A549 (cell line): ENCODE data around the gene RSPH6A. TPM values are rescaled to one million over a fixed set of nuclear protein-coding genes. Genes with fewer than 3 reads are reported as not detected.

ENCODE experiments used
- ATAC-seq, 2 experiments: fragments of 200-7000 bp in 1 of 2; fragments of >200 bp in 1 of 2; cut with Nextera tagmentation in 1 of 2; cut with Tn5 transposase in 1 of 2; 3 replicates each; pipeline versions ENCODE4 v1.8.0 to v1.9.1; 2018 to 2020; ENCODE audit warnings: mild to moderate bottlenecking in 1 of 2, moderate library complexity in 1 of 2
- CTCF ChIA-PET: fragments of 300-600 bp; sonication (Branson Sonifier 250); formaldehyde crosslinking; extraction: SDS; loops from one replicate; lab custom pipeline; 2021; ENCODE audit warnings: antibody characterized with exemption, inconsistent platforms; lab: Yijun Ruan, JAX
- POLR2A ChIA-PET: fragments of 350-600 bp; formaldehyde crosslinking; extraction: SDS; loops from one replicate; lab custom pipeline; 2021; ENCODE audit warnings: antibody characterized with exemption, inconsistent platforms; lab: Yijun Ruan, JAX
- DNase-seq, 2 experiments: peaks; one replicate each; pipeline versions ENCODE4 v3.0.0 to v3.0.0-alpha.2; 2011 to 2016; ENCODE audit warnings: low read depth in 1 of 2, low spot score in 1 of 2
- FAIRE-seq: peaks from 2 replicates; lab custom pipeline; 2011; peaks lifted over from hg19 to GRCh38; lab: Jason Lieb, UNC
- H3K27ac ChIP-seq, 2 experiments: fragments of >200 bp; sonication (Bioruptor Twin); formaldehyde crosslinking; 3 replicates each; pipeline ENCODE4 v1.5.1; 2016 to 2017
- H3K4me1 ChIP-seq: fragments of >200 bp; sonication (Bioruptor Twin); formaldehyde crosslinking; 3 replicates; pipeline ENCODE4 v1.6.1; 2016
- H3K4me2 ChIP-seq: fragments of >200 bp; sonication (Bioruptor Twin); formaldehyde crosslinking; 3 replicates; pipeline ENCODE4 v1.6.1; 2016
- H3K4me3 ChIP-seq: fragments of >200 bp; sonication (Bioruptor Twin); formaldehyde crosslinking; 3 replicates; pipeline ENCODE4 v1.5.1; 2016
- H3K9me3 ChIP-seq: fragments of >200 bp; sonication (Bioruptor Twin); formaldehyde crosslinking; 3 replicates; pipeline ENCODE4 v1.6.1; 2016
- CEBPB ChIP-seq, 2 experiments: fragments of >200 bp in 1 of 2; sonication (Bioruptor Twin) in 1 of 2; formaldehyde crosslinking in 1 of 2; IDR thresholded peaks; 2 replicates each; pipeline ENCODE4 v1.6.1; 2012 to 2016
- CHD2 ChIP-seq: fragments of 150-350 bp; IDR thresholded peaks from 2 replicates; pipeline ENCODE4 v1.6.1; 2014; ENCODE audit warnings: low read length; ENCODE audit not compliant: partially characterized antibody
- FOSL2 ChIP-seq, 2 experiments: fragments of 450-650 bp in 1 of 2; fragments of >200 bp in 1 of 2; sonication (Bioruptor Twin) in 1 of 2; formaldehyde crosslinking; IDR thresholded peaks; 2 replicates each; pipeline versions ENCODE4 v1.5.0 to v1.6.1; 2016 to 2020; ENCODE audit warnings: mild to moderate bottlenecking in 1 of 2, moderate library complexity in 1 of 2
- JUN ChIP-seq, 2 experiments: fragments of >200 bp; sonication (Bioruptor Twin); formaldehyde crosslinking; IDR thresholded peaks; 2 replicates in 1 of 2; 3 replicates in 1 of 2; pipeline ENCODE4 v1.6.1; 2016 to 2017
- JUNB ChIP-seq: fragments of >200 bp; sonication (Bioruptor Twin); formaldehyde crosslinking; IDR thresholded peaks from 2 replicates; pipeline ENCODE4 v1.6.1; 2016
- MAZ ChIP-seq: fragments of 150-350 bp; IDR thresholded peaks from 2 replicates; pipeline ENCODE4 v1.6.1; 2014; ENCODE audit warnings: antibody characterized with exemption, low read depth, low read length, borderline replicate concordance
- MYC ChIP-seq: IDR thresholded peaks from 2 replicates; pipeline ENCODE4 v1.6.1; 2012; ENCODE audit warnings: mild to moderate bottlenecking, inconsistent platforms, low read length, improper control_type of control experiment, borderline replicate concordance
- NPAS2 ChIP-seq: fragments of 250-450 bp; sonication (Bioruptor Pico); IDR thresholded peaks from 2 replicates; pipeline ENCODE4 v1.8.0; 2022; ENCODE audit warnings: mild to moderate bottlenecking, moderate library complexity, borderline replicate concordance
- POLR2A ChIP-seq: IDR thresholded peaks from 2 replicates; pipeline ENCODE4 v1.6.1; 2012; ENCODE audit warnings: mild to moderate bottlenecking, low read length
- RNF2 ChIP-seq: fragments of 200-600 bp; sonication (generic); IDR thresholded peaks from 2 replicates; pipeline ENCODE4 v1.6.1; 2016; ENCODE audit warnings: low read depth, mild to moderate bottlenecking, antibody characterized with exemption, moderate library complexity, borderline replicate concordance
- TFCP2L1 ChIP-seq: fragments of 250-450 bp; sonication (Bioruptor Pico); IDR thresholded peaks from 2 replicates; pipeline ENCODE4 v1.5.0; 2021; ENCODE audit warnings: mild to moderate bottlenecking
- ZC3H11A ChIP-seq: fragments of 450-650 bp; IDR thresholded peaks from 2 replicates; pipeline ENCODE4 v1.6.1; 2014; ENCODE audit warnings: antibody characterized with exemption, mild to moderate bottlenecking
- ZFP36 ChIP-seq: fragments of 450-650 bp; IDR thresholded peaks from 2 replicates; pipeline ENCODE4 v1.6.1; 2014; ENCODE audit warnings: borderline replicate concordance; ENCODE audit not compliant: partially characterized antibody
- ZNF302 ChIP-seq: fragments of 250-450 bp; sonication (Bioruptor Pico); IDR thresholded peaks from 2 replicates; pipeline ENCODE4 v1.9.0; 2021; ENCODE audit warnings: inconsistent platforms, mild to moderate bottlenecking, moderate library complexity
- WGBS: methylation state at CpG from one replicate; pipeline ENCODE4 v1.1.6; 2017; ENCODE audit errors: missing lambda C conversion rate; 5-methylcytosine and 5-hydroxymethylcytosine counted together
- polyA plus RNA-seq, 4 experiments: library from polyadenylated mRNA; depleted of rRNA in 3 of 4; stranded (reverse); fragments of >200 nt; fragmentation: RNase III in 1 of 4; extraction: RNeasy Plus Mini Kit Qiagen cat#74134 plus additional on column Dnase treatment in 1 of 4; gene quantifications; 2 replicates in 3 of 4; 3 replicates in 1 of 4; pipeline ENCODE4 v1.2.3, GENCODE V29; 2011 to 2017
- TF ChIP-seq, protein P1 (sequence below): IDR thresholded peaks from 2 replicates; pipeline ENCODE4 v1.6.1; 2012
- TF ChIP-seq, protein P2 (sequence below): fragments of 250-450 bp; sonication (Bioruptor Pico); IDR thresholded peaks from 2 replicates; pipeline ENCODE4 v1.5.0; 2021; ENCODE audit warnings: mild to moderate bottlenecking, moderate library complexity, borderline replicate concordance
- TF ChIP-seq, protein P3 (sequence below): IDR thresholded peaks from 2 replicates; pipeline ENCODE4 v1.6.1; 2012; ENCODE audit warnings: low read depth, borderline replicate concordance

The RSPH6A gene
- polyA plus RNA-seq, 2 of the 4 experiments (the other 2 are of a cell fraction) = not detected

DNA sequence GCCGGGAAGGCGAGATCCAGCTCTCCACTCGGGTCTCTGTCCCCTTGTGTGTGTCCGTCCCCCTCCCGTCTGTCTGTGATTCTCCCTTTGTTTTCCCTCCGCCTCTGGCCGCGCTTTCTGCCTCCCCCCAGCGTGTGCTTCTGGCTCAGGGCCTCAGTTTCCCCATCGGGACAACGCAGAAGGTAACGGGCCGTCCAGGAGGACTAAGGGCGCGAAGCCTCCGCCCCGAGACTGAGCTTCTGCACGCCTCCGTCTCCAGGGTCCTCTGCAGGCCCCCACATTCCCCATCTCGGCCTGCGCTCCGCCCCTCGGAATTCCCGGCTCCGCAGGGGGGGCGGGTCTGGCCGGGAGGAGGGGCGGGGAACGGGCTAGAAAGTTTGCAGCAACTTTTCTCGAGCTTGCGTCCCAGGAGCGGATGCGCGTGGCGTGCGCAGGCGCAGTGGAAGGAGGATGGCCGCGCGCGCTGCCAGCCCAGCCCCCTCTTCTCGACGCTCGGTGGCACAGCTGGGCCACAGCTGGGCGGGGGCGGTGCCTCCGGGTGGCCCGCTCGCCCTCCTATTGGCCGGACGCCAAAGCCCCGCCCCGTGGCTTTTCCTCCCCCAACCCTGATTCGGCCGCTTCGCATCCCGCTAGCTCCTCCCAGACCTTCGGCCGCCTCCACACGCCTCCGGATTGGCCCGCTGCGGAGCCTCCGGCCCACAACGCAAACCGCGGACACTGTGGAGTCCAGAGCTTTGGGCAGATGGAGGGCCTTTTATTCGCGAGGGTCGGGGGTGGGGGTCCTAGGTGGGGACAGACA lies 45.9 kb downstream of the RSPH6A start, which contains the start of gene SIX5 (continued):
- TF ChIP-seq ZFP36 = no peak
- peak; percentile 43 to 86; a peak in 4 of 5 replicates for TF ChIP-seq JUN (IDR thresholded peaks at IDR 0.05)
- no peak for TF ChIP-seq ZNF302 (CRISPR knock-in tag)
- TF ChIP-seq NPAS2 = no peak
- no peak for TF ChIP-seq FOSL2 (IDR thresholded peaks at IDR 0.05)
- 0 out of 2 replicates have a peak, but pooled peaks have one; percentile 16 for TF ChIP-seq FOSL2 (CRISPR knock-in tag; IDR thresholded peaks at IDR 0.05)
- no peak; the same call in 1 of the 2 replicates for TF ChIP-seq TFCP2L1
- no peak for TF ChIP-seq CHD2

DNA sequence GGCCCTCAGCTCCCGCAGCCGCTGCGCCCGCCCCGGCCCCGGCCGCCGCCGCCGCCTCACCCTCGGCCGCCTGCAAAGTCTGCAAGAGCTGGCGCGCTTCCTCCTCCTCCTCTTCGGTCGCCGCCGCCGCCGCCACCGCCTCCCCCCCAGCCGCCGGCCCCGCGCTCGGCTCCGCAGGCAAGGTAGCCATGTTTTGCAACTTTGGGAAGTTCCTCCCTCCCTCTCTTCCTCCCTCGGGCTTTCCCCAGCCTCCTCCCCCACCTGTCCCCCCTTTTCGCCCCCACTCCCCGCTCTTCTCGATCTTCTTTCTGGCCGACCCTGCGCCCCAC lies 46.5 kb downstream of the RSPH6A start:
- 0% methylated on average over 20 of the region's 33 CpGs for WGBS
- Histone ChIP-seq H3K4me3 (peak overlapping the region; percentile 78), H3K27ac (peak overlapping the region; percentile 93 to 99), H3K4me1 (peaks cover 18% of the 10 kb centered on the region), H3K4me2 (peak overlapping the region; percentile 84), H3K9me3 (no peaks in the 10 kb centered on the region)
- ChIA-PET POLR2A (interaction anchor here (0.9 to 4.5 kb wide), 15 partner anchors 8 to 184 kb away, joined by 3 to 68 read pairs (median 10); partner anchors contain the start of genes DMPK, DMWD, FBXO46 and OPA3), CTCF (interaction anchor here (0.6 to 74.3 kb wide), 15 partner anchors 12 to 177 kb away, joined by 3 to 2204 read pairs (median 22); partner anchors contain the start of genes DMPK, DMWD, FBXO46 and FOXA3)
- no peak for FAIRE-seq
- peak in 1 of 2 experiments; percentile 8; a peak in 3 of 6 replicates for ATAC-seq
- DNase-seq = peak; percentile 65 to 79
- TF ChIP-seq MAZ = 0 out of 2 replicates have a peak, but pooled peaks have one; percentile 10
- TF ChIP-seq CEBPB (IDR thresholded peaks at IDR 0.05) = peak in 1 of 2 experiments; percentile 60; a peak in 1 of 4 replicates
- TF ChIP-seq, protein P1, sequence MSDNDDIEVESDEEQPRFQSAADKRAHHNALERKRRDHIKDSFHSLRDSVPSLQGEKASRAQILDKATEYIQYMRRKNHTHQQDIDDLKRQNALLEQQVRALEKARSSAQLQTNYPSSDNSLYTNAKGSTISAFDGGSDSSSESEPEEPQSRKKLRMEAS = no peak

DNA sequence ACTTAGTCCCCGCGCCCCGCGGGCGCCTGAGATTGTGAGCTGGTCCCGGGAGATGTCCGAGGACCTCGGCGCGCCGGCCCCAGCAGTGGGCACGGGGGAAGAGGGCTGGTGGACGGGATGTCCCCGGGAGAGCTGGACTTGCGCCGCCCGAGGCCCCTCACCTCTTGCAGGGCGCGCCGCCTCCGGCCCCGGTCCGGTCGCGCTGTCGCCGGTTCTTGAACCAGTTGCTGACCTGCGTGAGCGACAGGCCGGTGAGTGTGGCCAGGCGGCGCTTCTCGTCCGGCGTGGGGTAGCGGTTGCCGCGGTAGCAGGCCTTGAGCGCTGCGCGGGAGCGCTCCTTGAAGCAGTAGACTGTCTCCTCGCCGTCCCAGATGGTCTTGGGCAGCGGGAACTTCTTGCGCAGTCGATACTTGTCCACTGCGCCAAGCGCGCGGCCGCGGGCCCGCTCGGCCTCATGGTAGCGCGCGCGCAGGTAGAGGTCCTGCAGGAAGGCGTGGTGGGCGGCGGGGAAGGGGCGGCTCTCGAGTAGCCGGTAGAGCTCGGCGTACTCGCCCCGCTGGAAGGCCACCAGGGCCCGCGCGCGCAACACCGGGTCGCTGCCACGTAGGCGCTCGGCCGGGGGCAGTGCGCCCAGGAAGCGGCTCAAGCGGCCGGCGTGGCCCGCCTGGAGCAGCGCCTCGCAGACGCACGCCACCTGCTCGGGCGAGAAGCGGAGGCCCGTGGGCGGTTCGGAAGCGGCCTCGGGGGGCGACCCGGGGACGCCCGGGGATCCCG lies 47.0 kb downstream of the RSPH6A start:
- FAIRE-seq (no peak), ATAC-seq (peak; percentile 2 to 6), DNase-seq (peak; percentile 54 to 89)
- Histone ChIP-seq H3K27ac (peak overlapping the region; percentile 93 to 99), H3K4me1 (peaks cover 18% of the 10 kb centered on the region), H3K4me2 (peak overlapping the region; percentile 84), H3K4me3 (peak overlapping the region; percentile 78), H3K9me3 (no peaks in the 10 kb centered on the region)
- under 1% methylated on average over 55 of the region's 102 CpGs for WGBS
- TF ChIP-seq, protein P2, sequence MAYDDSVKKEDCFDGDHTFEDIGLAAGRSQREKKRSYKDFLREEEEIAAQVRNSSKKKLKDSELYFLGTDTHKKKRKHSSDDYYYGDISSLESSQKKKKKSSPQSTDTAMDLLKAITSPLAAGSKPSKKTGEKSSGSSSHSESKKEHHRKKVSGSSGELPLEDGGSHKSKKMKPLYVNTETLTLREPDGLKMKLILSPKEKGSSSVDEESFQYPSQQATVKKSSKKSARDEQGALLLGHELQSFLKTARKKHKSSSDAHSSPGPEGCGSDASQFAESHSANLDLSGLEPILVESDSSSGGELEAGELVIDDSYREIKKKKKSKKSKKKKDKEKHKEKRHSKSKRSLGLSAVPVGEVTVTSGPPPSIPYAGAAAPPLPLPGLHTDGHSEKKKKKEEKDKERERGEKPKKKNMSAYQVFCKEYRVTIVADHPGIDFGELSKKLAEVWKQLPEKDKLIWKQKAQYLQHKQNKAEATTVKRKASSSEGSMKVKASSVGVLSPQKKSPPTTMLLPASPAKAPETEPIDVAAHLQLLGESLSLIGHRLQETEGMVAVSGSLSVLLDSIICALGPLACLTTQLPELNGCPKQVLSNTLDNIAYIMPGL (CRISPR knock-in tag) = peak; percentile 46; the same call in 1 of the 2 replicates
- TF ChIP-seq RNF2 (peak; percentile 85; the same call in 1 of the 2 replicates), MYC (peak; percentile 38; the same call in 1 of the 2 replicates), POLR2A (peak; percentile 46), JUNB (no peak), ZNF302 (CRISPR knock-in tag) (no peak), ZC3H11A (no peak)
- TF ChIP-seq, protein P1 = peak; percentile 69; the same call in 1 of the 2 replicates
- TF ChIP-seq, protein P3, sequence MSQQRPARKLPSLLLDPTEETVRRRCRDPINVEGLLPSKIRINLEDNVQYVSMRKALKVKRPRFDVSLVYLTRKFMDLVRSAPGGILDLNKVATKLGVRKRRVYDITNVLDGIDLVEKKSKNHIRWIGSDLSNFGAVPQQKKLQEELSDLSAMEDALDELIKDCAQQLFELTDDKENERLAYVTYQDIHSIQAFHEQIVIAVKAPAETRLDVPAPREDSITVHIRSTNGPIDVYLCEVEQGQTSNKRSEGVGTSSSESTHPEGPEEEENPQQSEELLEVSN = peak; percentile 85
- ChIA-PET CTCF (interaction anchor here (0.6 to 74.3 kb wide), 19 partner anchors 12 to 177 kb away, joined by 3 to 2204 read pairs (median 6); partner anchors contain the start of genes DMPK, DMWD, FBXO46 and FOXA3), POLR2A (interaction anchor here (0.6 to 4.5 kb wide), 16 partner anchors 7 to 184 kb away, joined by 3 to 68 read pairs (median 8); partner anchors contain the start of genes DMPK, DMWD, FBXO46 and OPA3)
